HG03565 (cell line): ENCODE data around the gene FZD10.

ENCODE experiments used
- ATAC-seq: cut with Tn5 transposase; IDR thresholded peaks from one replicate; pipeline ENCODE4 v1.9.1; 2021; ENCODE audit warnings: mild to moderate bottlenecking, moderate library complexity; ENCODE audit not compliant: unreplicated experiment

The FZD10 gene

DNA sequence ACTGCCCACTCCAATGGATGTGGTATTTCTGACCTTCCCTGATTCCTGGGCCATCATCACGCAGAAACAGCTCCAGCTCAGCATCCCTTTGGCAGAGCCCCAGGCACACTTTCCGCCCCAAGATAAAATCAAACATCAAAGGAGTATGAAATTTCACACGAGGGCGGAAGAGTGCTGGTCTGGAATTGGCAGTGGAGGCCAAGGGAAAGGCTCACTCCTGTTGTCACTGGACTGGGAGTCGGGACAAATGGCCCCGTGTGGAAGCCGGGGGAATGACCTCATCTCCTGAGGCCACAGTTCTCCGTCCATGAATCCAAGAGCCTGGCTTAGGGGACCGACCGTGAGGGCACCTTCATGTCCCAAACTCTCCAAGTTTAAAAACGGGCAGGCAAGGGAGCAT is 40.9 kb downstream of the FZD10 start:
- ATAC-seq, result no peak

DNA sequence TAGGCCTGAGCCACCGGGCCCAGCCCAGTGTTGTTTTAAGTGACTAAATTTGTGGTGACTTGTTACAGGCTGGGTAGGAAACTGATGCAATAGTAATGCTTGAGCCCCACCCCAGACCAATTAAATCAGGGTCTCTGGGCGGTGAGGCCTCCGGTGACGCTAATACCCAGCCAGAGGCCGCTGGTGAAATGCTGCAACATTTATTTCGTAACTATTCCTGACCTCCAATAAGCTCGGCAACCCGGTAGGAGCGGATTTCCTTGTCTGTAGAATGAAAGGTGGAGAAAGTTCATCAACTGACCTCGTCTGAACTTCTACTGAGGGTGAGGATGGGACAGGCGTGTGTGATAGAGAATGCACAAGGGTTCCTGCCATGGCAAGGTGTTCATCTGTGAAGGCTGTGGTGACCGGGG is 42.3 kb downstream of the FZD10 start:
- no peak for ATAC-seq

DNA sequence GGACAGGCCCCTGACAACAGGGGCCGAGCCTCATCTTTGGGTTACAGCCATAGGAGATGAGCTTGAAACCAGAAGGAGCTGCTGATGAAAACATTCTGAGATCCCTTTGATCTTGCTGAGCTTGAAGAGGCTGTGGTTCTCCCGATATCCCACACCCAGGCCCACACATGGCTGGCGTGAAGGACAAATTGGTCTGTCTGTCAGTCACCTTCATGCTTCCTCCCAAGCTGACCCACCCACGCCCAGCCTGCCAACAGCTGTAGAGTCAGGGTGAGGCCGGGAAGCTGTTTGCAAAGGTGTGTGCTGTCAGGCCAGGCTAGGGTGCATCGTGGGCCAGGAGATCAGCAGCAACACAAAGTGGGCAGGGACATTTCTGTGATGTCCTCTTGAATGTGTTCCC is 43.2 kb downstream of the FZD10 start:
- ATAC-seq, result no peak

DNA sequence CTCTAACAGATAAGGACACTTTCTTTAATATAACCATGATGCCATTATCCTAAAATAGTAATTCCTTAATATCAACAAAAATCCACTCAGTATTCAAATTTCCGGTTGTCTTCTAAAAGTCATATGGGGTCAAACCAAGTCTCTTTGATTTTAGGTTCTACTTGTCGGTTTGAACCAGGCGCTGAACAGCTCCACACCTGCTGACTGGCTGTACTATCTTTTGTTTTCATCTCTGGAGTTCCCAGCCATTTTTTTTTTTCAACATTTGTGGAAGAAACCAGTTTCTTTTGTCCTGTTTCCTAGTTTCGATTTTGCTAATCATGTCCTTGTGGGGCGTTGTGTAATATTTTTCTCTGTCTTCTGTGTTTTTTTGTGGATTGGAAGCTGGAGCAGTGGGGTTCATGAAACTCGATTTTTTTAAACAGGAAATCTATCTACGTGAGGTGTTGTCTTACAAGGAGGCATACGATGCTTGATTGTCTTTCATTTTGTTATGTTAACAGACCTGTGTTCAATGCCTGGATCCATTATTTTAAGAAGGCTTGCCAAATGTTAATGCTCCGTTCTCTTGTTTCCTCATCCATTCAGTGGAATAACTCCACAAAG is 50.2 kb downstream of the FZD10 start:
- ATAC-seq, result no peak

DNA sequence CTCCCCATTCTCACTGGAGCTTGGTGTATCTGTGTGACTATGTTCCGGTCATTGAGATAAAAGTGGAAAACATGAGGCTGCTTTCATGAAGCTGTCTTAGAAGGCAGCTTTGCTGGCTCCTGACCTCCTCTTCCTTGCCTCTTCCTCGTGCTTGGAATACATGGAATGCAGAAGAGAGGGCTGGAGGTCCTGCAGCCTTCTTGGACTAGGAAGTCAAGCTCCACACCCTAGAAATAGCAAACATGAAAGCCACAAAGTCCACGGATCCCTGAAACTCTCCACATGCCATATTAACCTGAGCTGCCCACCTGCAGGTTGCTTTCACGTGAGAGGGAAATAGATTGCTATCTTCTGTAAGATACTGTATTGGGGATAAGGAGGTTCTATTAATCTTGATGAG is 51.0 kb downstream of the FZD10 start:
- no peak for ATAC-seq

DNA sequence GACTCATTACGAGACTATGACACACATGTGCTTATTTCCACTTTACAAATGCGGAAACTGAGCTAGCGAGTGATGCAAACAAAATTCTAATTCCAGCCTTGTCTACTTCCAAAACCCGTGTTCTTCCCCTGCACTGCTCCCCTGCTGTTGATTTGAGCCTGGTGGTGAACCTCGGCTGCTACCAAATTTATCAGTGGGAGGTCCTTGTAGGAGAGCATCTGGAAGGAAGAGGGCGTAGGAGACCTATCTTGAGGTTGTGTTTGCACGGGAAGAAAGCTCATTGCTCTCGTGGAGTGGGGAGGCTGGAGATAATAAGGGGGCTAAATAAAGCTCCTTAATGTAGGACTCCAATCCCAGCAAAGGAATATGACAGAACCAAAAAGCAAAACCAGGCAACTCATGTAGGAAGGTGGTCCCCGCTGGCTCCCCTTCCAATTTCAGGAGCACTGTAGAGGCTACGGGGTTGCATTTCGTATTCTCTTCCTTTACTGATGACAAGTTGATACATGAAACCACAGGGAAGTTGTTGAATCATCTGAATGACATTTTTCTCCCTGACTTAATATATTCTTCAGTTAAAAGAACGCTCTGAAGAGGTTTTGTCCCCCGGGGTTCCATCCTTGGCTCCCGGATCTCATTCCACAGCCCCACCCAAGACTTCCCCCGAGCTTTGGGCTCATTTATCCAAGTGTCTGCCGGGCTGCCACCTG is 52.6 kb downstream of the FZD10 start:
- ATAC-seq, result no peak
